NK-92 (cell line): ENCODE results near the gene CRIM1.

Experiments used
- DNase-seq: peaks from one replicate; lab custom pipeline; 2025; ENCODE audit not compliant: unreplicated experiment; lab: John Stamatoyannopoulos, UW

CRIM1 gene

DNA sequence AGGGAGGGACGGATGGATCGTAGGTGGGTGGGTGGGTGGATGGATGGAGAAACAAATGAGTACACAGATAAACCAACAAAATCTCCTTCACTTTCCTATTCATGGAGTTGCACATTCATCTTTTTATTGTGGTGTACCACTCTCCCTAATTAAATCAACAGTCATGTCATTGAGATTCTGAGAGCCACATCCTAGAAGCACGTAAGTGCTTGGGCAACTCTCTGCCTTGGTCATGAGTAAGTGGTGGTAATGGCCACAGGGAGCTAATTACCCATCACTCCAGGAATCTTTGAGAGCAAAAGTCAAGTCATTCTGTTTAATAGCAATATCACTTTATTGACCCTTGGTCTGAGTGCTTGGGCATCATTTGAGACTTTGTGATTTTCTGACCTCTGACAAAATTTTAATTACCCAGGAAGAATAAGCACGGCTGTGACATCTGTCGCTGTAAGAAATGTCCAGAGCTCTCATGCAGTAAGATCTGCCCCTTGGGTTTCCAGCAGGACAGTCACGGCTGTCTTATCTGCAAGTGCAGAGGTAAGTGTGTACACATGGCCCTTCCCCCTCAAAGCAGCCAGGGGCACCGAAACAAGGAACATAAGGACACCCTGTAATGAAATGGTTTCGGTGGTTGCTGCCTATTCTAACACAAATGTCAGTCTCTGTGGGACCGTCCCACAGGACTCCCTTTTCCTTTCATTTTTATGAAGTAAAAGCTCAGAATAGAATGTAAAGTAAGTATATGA, 156.5 kb downstream of the CRIM1 start:
- no peak for DNase-seq

DNA sequence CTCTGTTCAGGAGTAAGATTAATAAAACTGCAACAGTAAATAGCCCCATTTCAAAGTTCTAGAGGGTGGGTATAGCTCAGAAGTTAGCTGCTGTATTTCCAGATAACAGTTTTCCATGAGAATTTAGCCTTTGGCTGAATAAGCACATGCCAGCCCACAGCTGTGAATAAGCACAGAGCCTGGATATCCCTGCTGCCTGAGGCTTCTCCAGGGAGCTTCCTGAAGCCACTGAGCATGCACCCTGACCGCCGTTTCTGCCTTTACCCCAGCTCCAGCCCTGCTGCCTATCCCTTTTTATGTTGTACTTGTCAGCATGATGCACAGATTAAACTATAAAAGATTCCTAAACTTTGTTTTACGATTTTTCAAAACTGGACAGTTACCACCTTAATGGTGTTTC, 157.1 kb downstream of the CRIM1 start:
- DNase-seq, result no peak

DNA sequence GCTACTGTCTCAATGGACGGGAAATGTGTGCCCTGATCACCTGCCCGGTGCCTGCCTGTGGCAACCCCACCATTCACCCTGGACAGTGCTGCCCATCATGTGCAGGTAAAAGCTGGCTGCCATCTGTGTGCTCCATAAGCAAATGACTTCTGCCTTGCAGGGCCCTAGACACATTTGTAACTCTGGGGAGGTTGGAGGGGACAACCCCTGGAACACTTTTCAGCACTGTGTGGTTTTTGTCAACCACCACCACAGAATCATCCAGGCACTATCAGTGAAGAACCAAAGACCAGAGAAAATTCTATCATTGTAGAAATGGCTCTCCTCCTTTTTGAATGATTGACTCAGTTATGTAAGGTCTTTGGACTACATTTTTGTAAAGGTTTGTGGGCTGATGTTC, 158.1 kb downstream of the CRIM1 start:
- DNase-seq, result no peak

DNA sequence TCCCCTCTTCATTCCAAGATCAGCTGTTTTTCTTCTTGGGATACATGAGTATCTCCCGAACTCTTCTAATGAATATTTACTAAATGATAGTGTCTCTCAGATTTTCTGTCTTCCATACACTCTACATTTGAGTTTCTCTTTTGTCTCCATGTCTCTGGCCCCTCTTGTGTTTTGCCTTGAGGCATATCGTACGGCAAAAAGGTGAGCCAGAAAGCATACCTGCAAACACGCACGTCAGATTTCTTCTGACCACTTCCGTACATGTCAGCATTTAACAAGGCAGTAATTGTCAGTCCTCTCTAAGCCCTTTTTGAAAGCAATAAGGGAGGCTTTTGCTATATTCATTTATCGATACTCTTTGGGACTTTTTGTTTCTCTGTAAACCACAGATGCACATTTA, 160.0 kb downstream of the CRIM1 start:
- no peak for DNase-seq

- DNase-seq, result no peak
These were observed 160.7 kb downstream of the CRIM1 start for GRCh38 chr2:36516136-36516870.

- no peak for DNase-seq
These were observed 164.9 kb downstream of the CRIM1 start for GRCh38 chr2:36520431-36520830.

DNA sequence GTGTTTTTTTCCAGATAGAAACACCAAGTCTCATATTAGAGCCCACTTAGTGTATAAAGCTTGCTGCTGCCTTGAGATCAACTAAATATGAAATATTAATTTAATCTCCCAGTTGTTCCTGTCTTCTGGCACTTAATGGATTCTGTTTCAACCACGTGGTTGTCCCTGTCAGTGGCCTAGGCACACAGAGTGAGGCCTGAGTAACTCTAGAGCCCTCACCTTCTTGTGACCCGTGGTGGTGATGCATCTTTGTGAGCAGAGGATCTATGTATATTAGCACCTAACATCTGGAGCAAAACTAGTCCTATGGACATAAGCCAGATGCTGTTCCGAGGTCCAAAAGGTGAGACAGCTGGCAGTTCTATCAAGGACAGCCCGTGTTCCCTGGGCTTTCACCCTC, 167.6 kb downstream of the CRIM1 start:
- no peak for DNase-seq

- DNase-seq, result no peak
These were observed 169.7 kb downstream of the CRIM1 start for GRCh38 chr2:36525245-36525644.

- no peak for DNase-seq
These were observed 170.6 kb downstream of the CRIM1 start for GRCh38 chr2:36526226-36526625.

DNA sequence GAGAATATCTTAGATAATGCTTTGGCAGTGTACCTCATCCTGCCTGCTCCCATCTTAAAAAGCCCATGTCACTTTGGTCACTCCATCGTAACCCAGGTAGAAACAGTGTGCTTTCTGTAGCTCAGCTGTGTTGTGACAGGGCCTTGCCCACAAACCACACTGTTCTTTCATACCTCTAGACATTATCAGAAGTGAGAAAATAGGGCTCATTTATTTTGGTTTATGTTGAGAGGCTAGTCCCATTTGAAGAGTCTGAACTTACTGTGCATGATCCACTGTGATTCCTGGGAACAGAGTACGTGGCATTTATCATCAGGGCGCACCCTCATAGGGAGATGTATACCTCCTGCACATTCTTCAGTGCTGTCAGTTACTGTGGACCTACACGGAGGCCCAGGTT, 172.7 kb downstream of the CRIM1 start:
- DNase-seq, result no peak

DNA sequence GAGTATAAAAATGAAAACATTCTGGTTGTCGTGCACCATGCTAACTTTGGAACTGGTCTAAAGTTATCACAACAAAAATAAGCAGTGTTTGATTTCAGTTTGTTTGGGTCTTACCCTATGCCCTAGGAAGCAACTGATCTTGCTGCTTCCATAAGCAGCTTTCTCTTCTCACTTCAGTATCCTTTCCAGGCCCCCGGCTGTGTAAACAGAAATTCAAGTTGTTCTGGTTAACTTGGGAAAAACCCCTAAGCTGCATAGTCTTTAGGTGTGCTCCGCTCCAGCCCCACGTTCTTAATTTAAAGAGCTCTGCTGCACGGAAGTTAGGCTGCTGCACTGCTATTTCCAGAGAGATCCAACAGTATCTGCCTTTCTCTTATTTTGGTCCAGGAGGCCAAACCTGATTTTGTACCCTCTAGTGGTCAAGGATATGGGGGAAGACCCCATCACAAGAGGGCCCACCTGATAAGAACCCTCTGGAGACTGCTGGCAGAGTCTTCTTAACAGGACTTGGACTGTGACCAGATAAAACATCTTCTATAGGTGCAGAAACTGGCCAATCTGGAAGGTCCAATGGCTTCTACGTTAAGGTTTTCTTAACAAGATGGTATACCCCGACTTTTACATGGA, 173.3 kb downstream of the CRIM1 start:
- no peak for DNase-seq

- DNase-seq, result no peak
These were observed 174.8 kb downstream of the CRIM1 start for GRCh38 chr2:36530178-36530982.

DNA sequence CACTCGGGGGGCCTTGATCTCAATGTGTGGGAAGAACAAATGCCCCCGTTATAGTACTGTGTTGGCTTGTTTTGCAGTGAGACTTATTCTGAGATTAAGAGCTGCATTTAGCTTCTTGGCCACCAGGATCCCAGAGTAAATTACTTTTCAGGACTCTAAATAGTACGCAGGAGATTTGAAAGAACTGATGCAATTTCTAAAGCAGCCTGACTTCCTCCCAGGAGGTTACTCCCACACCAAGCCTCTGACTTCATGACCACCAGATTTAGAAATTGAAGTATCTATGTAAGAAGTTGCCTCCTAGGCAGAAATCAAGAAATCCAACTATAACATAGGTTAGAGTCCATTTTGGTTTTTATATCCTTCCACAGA, 175.4 kb downstream of the CRIM1 start:
- DNase-seq, result no peak

GRCh38 chr2:36534275-36534799, 178.8 kb downstream of the CRIM1 start:
- DNase-seq, result no peak

- no peak for DNase-seq
These were observed 179.5 kb downstream of the CRIM1 start for GRCh38 chr2:36535099-36535498.

GRCh38 chr2:36536776-36537175, 181.2 kb downstream of the CRIM1 start:
- no peak for DNase-seq

- no peak for DNase-seq
These were observed 182.8 kb downstream of the CRIM1 start for GRCh38 chr2:36538335-36538734.

GRCh38 chr2:36539631-36540030, 184.1 kb downstream of the CRIM1 start:
- no peak for DNase-seq

- DNase-seq, result no peak
These were observed 185.6 kb downstream of the CRIM1 start for GRCh38 chr2:36540986-36541754.

DNA sequence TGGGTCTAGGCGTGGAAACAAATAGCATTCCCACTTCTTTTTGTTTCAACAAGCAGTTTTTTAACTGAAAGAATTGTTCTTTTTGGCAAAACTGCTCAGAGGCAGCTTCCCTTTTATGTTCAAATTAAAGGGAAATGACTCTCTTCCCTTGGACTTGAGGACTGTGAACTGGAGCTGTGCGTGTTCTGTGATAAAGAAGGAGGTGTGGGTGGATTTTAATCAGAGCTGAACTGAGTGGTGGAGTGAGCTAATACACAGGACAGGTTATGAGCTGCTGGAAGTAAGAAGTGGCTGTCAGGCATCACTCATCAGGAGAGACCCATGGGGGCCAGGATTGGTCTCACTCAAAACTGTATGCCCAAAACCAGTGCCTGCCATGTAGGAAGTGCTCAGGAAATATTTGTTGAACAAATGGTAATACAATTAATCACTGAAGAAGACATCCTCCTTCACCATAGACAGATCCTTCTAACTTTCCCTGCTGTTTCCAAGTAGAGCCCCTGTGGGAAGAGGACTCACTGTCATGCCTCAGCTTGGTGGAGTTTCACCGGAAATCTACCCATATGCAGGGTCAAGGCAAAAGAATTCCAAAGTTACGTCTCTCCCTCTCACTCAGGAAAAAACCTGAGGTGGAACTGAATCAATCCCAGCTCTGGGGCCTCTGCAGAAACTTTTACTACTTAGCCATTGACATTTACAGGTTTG, 186.5 kb downstream of the CRIM1 start:
- DNase-seq, result no peak
